Fibroblast of mammary gland (primary cell): Measurements from ENCODE around the gene ZGPAT.

Experiments
- DNase-seq: peaks from one replicate; pipeline ENCODE4 v3.0.0-alpha.2; 2010; ENCODE audit warnings: low read depth
- H3K4me3 ChIP-seq: 2 replicates; pipeline ENCODE4 v1.5.1; 2011; ENCODE audit warnings: low read depth, mild to moderate bottlenecking, low read length, moderate library complexity; ENCODE audit not compliant: control insufficient read depth
- CTCF ChIP-seq: conservative IDR thresholded peaks from 2 replicates; pipeline ENCODE4 v1.5.1; 2011; ENCODE audit warnings: low read depth, low read length, inconsistent platforms; ENCODE audit not compliant: control insufficient read depth, insufficient read depth

Gene ZGPAT

DNA sequence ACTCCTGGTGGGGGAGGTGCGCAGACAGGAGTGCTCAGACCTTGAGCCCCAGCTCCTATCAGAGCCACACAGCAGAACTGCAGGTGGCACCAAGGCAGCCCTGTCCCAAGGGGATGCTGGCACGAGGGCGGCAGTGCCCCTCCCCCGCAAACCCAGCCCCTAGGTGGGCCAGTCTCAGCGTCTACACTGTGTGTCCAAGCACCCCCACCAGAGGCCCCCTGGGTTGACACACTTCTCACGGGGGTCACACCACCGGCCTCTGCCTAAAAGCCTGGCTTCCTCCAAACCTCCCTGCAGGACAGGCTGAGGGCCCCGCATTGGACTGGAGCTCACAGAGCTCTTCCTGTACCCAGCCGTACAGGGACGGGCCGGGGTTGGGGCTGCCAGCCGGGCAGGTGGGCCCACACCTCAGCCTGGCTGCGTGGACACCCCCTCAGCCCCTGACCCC, 39.8 kb downstream of the ZGPAT start:
- DNase-seq = no peak
- no peak for TF ChIP-seq CTCF
- H3K4me3 ChIP-seq = no peak overlapping the region

- no peak for DNase-seq
- TF ChIP-seq CTCF = no peak
- H3K4me3 ChIP-seq = no peak overlapping the region
Observed at GRCh38 chr20:63748070-63748933, 40.5 kb downstream of the ZGPAT start.

DNA sequence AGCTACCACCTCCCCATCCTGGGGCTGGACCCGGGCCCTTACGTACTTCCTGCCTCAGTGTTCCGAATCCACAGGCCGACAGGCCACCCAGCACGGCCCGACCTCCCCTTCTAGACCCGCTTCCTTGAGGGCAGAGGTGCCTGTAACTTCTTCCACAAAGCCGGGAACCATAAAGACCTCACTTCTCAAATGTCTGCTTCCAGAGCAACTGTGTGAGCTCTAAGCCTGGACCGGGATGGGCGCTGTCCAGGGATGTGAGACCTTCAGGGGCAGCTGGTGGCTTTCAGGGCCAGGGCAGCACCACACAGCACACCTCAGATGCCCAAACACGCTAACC, 41.1 kb downstream of the ZGPAT start:
- TF ChIP-seq CTCF = no peak
- DNase-seq = no peak
- no peak overlapping the region for H3K4me3 ChIP-seq

DNA sequence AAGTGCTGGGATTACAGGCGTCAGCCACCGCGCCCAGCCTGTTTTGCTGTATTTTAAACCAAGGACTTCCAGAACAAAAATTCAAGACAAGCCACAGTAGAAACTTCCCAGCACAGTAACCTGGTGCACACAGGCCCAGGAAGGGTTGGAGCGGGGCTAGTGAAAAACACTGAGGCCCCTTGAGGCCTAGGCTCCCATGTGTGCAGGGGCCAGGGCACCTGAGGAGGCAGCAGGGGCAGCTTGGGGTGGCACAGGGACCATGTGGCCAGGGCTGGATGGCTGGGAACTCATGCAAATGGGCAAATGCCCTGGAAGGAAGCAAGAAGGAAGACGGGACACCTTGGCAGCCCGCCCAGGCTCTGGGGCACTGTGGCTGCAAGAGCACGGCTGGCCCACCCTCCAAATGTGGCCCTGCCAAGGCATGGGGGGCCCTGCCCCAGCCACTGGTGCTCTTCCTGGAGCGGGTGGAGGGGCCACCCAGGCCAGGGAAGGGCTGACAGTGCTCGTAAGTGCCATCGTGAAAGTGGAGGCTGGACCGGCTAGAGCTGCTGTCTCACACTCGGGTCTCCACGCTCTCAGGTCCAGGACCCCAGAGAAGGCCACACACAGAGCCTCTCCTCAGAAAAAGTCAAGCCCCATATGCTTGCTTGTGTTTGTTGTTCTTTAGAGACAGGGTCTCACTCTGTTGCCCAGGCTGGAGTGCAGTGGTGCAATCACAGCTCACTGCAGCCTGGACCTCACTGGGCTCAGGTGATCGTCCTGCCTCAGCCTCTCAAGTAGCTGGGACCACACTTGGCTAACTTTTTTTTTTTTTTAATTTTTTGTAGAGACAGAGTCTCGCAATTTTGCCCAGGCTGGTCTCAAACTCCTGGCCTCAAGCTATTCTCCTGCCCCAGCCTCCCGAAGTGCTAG, 42.0 kb downstream of the ZGPAT start:
- DNase-seq = no peak
- no peak for TF ChIP-seq CTCF
- H3K4me3 ChIP-seq = no peak overlapping the region

- TF ChIP-seq CTCF = no peak
- H3K4me3 ChIP-seq = no peak overlapping the region
- DNase-seq = no peak
Observed at GRCh38 chr20:63750807-63751470, 43.1 kb downstream of the ZGPAT start.

DNA sequence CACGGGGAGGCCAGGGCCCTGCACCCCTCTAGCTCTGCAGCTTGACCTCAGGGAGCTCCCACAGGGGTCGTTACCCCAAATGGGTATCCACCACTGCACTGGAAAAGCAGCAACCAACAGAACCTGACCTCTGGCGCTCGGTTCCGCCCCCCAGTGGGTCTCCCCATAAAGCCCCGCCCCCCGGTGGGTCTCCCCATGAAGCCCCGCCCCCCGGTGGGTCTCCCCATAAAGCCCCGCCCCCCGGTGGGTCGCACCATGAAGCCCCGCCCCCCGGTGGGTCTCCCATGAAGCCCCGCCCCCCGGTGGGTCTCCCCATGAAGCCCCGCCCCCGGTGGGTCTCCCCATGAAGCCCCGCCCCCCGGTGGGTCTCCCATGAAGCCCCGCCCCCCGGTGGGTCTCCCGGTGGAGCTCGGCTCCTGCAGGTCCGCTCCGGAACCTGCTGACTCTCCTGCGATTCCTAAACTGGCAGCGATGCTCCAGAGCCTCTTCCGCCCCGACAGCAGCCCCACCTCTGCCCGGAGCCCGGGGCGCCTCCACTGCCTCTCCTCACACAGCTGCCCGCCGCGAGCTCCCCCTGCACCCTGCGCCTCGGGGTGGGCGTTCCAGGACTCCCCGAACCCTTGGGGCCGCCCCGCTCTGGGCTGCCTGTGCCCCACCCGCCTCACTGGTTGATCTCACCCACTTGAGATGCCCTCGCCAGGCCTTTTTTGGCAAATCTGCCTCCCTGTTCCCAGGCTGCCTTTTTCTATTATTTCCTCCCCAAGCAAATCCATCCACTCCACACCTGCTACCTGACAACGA, 43.8 kb downstream of the ZGPAT start:
- DNase-seq = no peak
- no peak overlapping the region for H3K4me3 ChIP-seq
- TF ChIP-seq CTCF = no peak
